GM12872 (cell line): ENCODE results near the gene RBMS3.

ENCODE experiments used
- TF ChIP-seq, protein P1 (sequence below): IDR thresholded peaks from 3 replicates; pipeline ENCODE4 v1.5.1; 2011; ENCODE audit warnings: low read depth, mild to moderate bottlenecking, low read length, moderate library complexity; ENCODE audit not compliant: insufficient read depth

Gene RBMS3

DNA sequence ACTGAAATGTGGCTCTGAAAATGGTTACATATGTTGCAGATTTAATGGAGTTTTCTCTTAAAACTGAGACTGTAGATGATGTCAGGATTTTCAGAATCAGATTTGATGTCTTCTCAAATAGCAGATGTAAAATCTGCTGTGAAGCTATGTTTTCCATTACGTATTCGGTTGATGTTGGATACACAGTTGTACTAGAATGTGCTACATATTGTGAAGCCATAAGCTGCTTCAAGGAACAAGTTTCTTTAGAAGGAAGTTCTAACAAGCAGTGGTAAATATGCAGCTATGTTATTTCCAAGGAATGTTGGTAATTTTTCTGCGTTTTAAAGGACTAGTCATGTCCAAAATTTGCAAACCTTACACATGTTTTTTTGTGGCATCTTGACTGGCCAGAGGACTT is 197.7 kb downstream of the RBMS3 start:
- TF ChIP-seq, protein P1, sequence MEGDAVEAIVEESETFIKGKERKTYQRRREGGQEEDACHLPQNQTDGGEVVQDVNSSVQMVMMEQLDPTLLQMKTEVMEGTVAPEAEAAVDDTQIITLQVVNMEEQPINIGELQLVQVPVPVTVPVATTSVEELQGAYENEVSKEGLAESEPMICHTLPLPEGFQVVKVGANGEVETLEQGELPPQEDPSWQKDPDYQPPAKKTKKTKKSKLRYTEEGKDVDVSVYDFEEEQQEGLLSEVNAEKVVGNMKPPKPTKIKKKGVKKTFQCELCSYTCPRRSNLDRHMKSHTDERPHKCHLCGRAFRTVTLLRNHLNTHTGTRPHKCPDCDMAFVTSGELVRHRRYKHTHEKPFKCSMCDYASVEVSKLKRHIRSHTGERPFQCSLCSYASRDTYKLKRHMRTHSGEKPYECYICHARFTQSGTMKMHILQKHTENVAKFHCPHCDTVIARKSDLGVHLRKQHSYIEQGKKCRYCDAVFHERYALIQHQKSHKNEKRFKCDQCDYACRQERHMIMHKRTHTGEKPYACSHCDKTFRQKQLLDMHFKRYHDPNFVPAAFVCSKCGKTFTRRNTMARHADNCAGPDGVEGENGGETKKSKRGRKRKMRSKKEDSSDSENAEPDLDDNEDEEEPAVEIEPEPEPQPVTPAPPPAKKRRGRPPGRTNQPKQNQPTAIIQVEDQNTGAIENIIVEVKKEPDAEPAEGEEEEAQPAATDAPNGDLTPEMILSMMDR: no peak

DNA sequence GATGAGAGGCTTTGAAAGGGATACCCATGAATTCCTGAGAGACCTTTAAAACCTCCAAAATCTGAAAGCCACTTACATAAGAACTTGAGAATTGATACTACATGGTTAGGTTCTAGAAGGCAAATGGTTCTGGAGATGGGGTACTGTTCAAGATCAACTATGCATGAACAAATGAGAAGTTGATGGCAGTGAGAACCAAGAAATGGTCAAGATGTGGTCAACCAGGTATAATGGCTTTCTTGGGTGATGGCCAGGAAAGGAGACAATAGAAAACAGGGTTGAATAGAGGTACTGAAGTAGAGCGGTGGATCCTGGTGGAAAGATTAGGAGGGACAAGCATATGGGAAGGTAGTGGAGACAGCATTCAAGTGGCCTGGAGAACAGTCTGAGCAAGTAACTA is 200.4 kb downstream of the RBMS3 start:
- TF ChIP-seq, protein P1: no peak

DNA sequence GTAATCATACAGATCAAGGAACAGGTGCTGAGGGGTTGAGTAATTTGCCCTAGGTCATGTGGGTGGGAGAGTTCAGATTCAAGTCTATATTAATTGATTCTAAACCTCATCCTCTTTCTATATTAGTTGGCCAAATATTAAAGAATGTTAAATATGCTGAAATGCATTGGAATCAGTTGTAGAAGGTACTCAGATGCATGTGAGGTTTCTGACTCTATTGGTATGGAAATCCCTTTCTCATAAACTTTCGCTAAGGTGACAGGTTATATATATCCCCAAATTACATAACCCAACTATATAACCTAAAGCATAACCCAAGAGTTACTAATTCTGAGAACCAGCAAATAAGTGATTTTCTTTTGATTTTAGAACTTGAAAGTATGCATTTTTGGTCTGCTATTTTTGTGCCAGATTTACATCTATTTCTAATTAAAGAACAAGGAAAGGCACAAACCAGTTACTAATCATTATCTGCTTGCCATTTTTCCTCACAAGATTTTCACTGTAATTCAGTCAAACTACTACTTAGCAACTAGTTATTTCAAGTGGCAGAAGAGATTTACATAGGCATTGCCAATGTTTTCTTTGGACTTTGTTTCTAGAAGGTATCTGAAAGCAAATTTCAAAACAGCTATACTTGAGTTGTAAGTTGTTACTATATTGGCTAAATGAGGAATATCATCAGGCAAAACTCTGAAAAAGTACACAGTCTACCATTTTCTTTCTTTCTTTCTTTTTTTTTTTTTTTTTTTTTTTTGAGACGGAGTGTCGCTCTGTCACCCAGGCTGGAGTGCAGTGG is 201.3 kb downstream of the RBMS3 start:
- TF ChIP-seq, protein P1: no peak

DNA sequence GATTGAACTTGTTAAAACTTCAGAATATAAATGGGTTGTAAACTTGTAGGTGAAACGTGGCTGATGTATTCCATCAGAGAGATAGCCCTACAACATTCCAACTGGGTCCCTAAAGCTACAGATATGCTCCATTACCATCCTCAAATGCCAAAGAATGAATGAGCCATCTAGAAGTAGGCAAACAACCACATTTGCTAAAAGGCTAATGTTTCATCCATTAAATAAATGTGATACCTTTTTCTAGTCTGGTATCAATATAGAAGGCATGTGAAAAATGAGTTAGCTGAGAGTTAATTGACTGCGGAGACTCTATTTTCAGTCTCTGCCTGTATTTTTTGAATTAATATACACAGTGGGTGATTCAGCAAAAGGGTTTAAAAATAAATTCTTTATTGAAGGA is 203.8 kb downstream of the RBMS3 start:
- TF ChIP-seq, protein P1: no peak

DNA sequence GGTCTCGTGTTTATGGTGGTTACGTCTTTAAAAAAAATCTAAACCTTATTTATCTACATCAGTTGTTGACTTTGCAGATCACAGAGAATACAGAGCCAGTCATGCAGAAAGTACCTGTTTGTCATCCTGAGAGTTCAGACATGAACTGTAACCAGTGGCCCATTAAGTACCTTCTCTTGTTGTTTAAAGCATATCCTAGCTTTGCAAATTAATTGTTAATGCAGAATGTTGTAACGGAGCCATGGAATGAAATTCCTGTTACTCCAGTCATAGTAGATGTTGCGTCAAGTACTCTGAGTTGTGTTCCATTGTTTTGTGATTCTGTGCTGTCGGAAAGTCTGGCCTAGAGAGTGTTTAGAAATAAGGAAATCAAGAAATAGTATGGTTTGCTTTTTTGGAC is 205.2 kb downstream of the RBMS3 start:
- TF ChIP-seq, protein P1: no peak

DNA sequence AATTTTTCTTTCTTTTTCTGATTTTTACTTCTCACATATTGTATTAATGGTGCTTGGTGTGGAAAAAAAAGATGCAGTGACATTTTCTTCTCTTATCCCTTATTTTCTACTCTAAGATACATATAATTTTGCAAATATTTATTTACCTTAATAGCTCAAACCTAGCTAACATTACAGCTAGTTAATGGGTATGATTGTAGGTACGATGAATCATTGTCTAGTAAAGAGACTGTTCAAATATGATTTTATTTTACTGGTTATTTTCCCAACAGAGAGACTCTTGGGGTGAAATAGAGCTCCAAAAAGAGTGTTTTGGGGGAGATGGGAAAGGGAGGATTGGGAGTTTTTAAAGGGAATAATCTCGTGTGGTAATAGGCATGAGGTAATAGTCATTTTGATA is 206.0 kb downstream of the RBMS3 start:
- TF ChIP-seq, protein P1: no peak

DNA sequence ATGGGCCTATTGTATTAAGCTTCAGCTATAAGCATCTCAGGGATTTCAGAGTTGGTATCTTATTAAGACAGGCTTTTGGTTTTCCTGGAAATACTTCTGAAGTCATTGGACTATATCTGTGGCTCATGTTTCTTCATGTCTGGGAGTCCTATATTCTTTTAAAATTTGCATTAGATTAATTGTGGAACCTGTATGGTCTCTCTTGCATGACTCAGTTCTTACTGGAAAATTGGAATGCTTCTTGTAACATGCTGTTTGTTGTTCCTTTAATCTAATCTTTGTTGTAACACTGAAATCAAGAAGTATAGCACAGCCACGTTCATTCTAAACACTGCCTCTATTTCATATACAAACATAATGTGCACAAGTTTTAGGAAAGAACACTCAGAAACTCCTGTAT is 208.1 kb downstream of the RBMS3 start:
- TF ChIP-seq, protein P1: no peak
